HG03460 (cell line): ENCODE results near the gene ZNF416.

Source experiments
- ATAC-seq: cut with Tn5 transposase; IDR thresholded peaks from one replicate; pipeline ENCODE4 v1.9.1; 2021; ENCODE audit not compliant: unreplicated experiment

Gene ZNF416

GRCh38 chr19:57578487-57579205 is at the start of gene ZNF416:
Gene ZNF416 (minus strand): TSS chr19:57578911. CDS start chr19:57578704, 207 bp downstream.
- peak; percentile 90 for ATAC-seq

- no peak for ATAC-seq
Measured at GRCh38 chr19:57623091-57623490, 44.4 kb upstream of the ZNF416 start.

DNA sequence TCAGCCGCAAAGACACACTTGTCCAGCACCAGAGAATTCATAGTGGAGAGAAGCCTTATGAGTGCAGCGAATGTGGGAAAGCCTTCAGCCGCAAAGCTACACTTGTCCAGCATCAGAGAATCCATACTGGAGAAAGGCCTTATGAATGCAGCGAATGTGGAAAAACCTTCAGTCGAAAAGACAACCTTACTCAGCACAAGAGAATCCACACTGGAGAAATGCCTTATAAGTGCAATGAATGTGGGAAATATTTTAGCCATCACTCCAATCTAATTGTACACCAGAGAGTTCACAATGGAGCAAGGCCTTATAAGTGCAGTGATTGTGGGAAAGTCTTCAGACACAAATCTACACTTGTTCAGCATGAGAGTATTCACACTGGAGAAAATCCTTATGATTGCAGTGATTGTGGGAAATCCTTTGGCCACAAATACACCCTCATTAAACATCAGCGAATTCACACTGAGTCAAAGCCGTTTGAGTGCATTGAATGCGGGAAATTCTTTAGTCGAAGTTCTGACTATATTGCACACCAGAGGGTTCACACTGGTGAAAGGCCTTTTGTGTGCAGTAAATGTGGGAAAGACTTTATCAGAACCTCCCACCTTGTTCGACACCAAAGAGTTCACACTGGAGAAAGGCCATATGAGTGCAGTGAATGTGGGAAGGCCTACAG is 42.1 kb upstream of the ZNF416 start:
- ATAC-seq = no peak

DNA sequence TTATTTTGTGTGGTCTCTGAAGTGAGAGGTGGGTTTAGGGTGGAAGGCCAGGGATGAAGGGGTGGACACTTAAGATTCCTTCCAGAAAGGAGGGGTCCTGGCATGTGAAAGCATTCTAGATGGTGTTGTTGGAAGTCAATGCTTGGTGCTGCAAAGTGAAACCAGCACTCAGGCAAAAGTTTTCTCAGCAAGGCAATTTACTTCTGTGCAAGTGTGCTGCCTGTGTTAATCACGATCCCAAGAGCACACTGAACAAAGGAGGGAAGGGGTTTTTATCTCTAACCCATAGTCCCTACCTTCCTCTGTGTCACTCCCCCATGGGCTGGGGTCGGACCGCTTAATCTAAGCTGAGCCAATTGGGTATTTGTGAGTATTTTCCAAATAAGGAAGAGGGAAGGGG is 36.6 kb upstream of the ZNF416 start:
- ATAC-seq = no peak

DNA sequence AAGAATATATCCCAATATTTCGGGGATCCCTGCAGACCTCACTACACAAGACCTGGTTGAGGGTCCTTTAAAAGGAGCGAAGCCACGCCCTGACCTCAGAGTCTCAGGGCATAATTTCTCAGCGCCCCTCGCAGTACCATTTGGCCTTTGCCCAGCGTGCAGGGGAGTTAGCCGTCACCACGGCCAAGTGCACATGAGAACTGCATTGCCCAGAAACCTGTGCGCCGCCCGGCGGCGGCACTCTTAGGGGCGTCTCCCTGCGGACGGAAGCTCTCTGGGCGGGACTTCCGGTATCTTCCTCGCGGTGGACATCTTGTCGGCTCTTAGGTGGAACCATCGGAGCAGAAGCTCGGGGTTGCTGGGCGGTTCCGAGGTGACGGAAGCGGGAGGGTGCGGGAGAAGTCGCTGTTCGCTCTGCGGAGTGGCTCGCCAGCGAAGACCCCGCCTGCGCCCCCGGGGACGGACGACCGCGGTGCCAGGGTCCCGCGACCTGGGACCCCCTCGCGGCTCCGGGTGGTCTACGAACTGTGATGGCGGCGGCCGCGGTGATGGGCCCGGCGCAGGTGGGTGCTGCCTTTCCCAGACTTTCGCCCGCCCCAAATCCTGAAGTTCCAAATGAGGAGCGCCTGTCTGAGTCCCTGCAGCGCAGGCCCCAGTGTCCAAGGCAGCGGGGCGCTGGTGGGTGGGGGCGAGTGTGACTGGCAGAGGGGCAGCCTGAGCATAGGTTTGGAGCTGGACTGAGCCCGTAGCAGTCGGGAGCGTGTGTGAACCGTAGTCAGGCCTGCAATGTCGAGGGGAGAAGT is 35.4 kb upstream of the ZNF416 start, which contains the start of gene ZNF134:
TSS of gene ZNF134 (plus strand) at position 302 of the 803 bp plus-strand sequence. CDS start 5,227 bp downstream, outside the sequence.
- ATAC-seq = peak; percentile 94

DNA sequence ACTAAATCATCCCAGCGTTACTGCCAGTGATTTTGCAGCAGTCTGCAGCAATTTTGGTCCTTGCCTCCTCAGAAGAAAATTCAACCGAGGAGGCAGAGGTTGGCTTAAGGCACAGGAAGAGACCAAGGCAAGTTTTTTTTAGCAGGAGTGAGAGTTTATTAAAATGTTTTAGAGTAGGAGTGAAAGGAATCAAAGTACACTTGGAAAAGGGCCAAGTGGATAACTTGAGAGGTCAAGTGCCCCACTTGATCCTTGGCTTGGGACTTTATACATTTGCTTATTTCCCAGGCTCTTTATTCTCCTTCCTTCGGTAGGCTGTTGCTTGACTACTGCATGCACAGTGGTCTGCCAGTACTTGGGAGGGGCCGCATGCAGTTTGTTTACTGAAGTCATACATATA is 32.4 kb upstream of the ZNF416 start:
- no peak for ATAC-seq

DNA sequence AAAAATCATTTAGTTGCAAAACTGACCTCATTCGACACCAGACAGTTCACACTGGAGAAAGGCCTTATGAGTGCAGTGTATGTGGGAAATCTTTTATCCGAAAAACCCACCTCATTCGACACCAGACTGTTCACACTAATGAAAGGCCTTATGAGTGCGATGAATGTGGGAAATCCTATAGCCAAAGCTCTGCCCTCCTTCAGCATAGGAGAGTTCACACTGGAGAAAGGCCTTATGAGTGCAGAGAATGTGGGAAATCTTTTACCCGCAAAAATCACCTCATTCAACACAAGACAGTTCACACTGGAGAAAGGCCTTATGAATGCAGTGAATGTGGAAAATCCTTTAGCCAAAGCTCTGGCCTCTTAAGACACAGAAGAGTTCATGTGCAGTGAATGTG is 28.2 kb upstream of the ZNF416 start:
- ATAC-seq = no peak

DNA sequence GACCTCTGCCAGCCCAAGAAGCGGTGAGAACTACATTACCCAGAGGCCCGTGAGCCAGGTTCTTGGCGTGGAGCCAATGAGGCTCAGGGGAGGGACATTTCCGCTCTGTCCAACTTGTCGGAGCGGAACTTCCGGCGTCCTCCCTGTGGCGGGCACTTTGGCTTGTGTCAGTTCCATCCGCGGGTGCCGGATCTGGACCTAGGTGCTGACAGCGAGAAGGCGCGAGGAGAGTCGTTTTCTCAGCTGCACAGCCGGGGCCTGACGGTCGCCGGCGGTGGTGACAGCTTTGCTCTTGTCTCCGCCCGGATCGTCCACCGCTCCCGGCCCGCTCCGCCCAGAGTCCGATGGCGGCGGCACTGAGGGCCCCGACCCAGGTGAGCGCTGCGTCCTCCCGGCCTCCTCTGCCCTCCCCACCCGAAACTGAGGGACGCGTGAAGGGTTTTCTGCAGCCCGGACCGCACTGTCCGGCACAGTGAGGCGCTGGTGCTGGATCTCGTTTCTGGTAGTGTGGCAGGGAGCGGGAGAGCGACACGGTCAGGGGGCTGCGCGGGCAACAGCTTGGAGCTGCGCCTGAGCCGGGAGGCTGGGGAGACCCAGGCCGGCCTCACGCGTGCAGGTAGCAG is 21.2 kb upstream of the ZNF416 start, which contains the start of gene ZNF530:
TSS of gene ZNF530 (plus strand) at position 125 of the 623 bp plus-strand sequence. CDS start 4,461 bp downstream, outside the sequence.
- ATAC-seq = peak; percentile 97

GRCh38 chr19:57599377-57599760 is 20.7 kb upstream of the ZNF416 start:
- no peak for ATAC-seq

DNA sequence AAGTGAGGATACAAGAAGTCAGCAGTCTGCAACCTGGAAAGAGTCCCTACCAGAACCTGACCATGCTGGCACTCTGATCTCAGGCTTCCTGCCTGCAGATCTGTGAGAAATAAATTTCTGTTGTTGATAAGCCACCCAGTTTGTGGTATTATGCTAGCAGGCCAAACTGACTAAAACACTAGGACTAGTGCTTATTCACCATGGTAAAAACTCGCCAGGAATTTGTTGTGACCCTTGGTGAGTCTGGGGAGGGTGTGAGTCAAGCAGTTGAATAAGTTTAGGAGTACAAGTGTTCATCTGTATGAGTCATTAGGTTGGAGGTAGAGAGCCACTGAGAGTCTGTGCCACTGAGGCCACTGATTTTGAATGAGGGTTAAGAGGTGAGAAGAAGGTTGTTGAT is 8.8 kb upstream of the ZNF416 start:
- ATAC-seq = no peak

DNA sequence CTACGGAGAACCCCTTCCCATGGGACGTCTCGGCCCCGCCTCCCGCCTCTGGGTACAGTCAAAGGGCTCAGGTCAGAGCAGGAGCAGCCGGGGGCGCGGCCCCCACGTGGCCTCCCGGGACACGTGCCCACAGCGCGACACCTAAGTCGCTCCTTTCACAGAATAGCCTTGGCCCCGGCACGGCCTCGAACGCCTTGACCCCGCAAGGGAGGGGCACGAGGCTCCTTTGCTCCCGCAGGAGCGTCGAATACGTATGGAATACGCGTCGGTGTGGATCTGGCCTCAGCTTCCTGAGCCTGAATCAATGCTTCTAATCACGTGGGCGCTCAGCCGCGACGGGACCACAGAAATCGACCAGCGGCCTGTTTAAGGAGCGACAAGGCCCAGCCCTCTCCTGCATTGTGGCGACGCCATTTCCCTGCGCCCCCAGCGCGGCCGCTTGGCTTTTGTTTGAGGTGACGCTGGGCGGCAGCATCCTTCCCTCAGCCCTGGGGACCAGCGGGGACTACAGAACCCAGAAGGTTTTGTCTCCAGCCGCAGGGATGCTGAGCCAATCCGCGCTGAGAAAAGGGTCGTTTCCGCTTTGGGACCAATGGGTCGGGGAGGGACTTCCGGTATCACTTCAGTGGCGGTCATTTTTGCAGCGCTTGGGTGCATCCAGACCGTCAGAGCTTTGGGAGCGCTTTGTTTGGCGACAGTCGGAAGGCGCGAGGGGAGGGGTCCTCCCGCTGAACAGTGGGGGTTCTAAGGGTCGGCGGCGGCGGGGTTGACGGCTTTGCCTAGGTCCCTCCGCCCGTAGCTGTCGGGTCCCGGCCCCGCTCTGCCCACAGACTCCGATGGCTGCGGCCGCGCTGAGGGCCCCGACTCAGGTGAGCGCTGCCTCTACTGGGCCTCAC is 5.1 kb upstream of the ZNF416 start, which contains the start of gene ZIK1:
TSS of gene ZIK1 (plus strand) at position 625 of the 896 bp plus-strand sequence. CDS start at position 837, 212 bp downstream.
- ATAC-seq = peak; percentile 90

GRCh38 chr19:57583104-57583520 is 4.4 kb upstream of the ZNF416 start:
- ATAC-seq = no peak

GRCh38 chr19:57576661-57577060 is 2.0 kb downstream of the ZNF416 start:
- ATAC-seq = no peak

DNA sequence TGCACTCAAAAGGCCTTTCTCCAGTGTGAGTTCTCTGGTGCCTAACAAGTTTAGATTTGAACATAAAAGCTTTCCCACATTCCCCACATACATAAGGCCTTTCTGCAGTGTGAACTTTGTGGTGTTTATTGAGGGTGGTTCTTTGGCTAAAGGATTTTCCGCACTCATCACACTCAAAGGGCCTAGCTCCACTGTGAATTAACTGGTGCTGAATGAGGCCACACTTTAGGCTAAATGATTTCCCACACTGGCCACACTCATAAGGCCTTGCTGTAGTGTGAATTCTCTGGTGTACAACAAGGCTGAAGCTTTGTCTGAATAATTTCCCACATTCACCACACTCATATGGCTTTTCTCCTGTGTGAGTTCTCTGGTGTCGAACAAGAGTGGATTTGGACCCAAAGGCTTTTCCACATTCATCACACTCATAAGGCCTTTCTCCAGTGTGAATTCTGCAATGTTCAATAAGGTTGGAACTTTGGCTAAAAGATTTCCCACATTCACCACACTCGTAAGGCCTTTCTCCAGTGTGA is 6.2 kb downstream of the ZNF416 start:
- no peak for ATAC-seq

- no peak for ATAC-seq
Measured at GRCh38 chr19:57570707-57571106, 8.0 kb downstream of the ZNF416 start.

DNA sequence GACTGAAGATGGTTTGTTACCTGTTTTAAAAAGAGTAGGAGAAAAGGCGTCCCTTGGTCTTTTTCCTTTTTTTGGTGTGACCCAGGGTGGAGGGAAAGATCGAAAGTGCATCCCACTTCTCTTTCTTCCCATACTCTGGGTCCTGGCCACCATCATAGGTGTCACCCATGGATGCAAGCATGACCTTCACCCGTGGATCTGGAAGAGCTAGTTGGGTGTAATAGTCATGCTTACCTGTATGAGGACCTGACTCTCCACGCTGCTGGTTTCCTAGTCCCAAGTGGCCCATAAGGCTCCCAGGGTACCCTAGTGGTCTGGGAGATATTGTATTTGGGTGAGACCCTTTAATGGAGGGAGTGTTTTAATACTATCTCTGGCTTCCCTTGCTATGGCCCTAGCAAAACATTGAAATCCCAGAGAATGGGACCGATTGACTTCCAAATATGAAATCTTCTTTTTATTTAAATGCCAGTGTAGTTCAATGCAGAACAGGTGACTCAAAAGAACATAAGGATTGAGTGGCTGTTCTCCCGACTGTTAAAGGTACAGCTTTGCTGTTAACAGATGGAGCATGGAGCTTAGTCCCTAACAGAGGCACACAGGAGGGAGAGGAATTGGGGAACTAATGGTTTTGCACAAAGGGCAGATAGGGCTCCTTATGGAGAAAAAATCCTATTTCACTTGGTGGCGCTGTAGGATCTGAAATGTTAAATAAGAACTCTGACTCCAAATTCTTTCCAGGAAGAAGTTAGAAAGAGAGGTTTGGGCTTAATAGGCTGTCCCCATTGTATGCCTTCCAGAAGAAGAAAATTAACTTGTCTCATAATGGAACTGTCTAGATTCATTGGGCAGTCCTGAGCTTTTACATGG is 12.1 kb downstream of the ZNF416 start:
- ATAC-seq = no peak

- no peak for ATAC-seq
Measured at GRCh38 chr19:57563547-57563946, 15.2 kb downstream of the ZNF416 start.

DNA sequence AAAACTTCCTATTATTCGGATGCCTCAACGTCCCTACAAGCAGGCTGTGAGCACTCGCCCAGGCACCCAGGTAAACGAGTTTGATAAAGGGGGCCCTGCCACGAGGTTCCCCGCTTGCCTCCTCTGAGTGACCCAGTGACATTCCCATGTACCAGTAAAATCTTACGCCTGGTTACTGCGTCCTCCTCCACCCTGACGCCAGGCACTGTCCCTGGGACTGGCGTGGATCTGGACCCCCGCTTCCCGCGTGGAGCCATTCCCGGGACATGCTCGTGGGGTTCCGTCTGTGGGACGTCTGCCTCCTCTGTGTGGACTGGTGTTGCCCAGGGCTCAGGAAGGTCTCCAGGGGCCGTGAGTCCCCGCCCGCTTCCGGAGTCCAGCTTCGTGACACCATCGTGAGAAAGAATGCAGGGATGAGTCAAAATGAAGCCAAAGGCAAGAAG is 18.6 kb downstream of the ZNF416 start:
- ATAC-seq = no peak
